ENCODE data around the gene DIRAS3.
"Not testable (repeated sequence)": the region's sequence is repeated elsewhere in the genome, so short reads cannot be mapped to it uniquely, and the experiment has no call there.

Gene DIRAS3

DNA sequence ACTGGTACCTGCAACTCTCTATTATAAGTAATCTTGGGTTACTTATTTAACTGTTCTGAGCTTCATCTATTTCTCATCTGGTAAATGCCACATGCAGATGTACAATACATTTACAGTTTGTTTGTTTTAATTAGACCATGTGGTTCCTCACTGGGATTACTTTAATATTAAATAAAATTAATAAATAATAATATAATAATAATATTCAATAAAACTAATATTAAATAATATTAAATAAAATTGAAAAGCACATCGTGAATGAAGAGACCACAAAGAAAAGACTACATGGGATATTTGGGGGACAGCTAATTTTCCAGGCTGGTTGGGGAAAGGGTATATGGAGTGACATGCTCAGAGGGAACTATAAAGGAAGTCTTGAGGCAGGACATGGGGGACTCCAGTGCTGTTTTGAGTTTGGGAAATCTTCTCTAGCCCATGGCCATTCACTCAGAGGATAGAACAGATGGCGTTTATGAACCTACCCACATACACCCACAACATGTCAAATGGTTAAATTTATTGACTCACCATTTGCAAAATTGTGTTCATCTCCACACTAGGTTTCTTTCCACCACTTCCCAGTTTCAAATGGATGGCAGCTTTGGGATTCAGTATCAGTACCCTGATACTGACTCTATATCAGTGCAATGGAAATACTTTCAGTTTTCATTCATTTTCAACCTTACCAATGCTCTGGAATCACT is 25.6 kb downstream of the DIRAS3 start:
- no peak for DNase-seq

DNA sequence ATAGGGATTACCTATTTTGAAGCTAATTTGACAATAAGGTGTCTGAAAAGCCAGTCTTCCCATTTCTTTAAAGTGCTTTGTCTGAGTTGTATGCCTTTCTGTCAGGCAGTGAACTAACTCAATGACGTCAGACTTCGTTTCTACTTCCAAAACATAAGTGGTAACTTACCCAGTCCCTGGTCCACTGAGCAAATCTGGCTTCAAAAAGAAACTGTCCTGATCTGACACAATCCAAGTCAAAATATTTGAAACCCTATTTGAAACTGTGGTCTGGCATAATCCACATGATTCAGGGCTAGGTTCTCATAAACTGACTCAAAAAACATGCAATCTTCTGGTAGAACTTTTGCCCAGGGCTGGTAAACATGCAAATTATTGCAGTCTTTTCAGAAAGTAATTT is 34.0 kb downstream of the DIRAS3 start:
- no peak for DNase-seq

DNA sequence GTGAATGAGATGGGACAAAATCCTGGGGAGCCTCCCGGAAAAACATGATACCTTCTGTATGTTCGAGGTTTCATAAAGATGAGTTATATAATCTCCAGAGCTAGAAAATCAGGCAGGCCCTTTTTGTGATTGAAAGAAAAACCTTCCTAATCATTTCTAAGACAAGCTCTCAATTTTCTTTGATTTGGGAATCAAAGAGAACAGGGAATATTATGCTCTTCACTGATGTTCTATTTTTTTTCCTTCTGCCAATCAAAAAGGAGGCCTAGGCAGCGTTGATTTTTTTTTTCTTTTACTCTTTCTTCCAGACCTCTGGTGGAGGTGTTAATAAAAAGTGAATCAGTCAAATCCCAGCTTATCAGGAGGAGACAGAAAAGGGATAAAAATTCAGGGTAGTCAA is 34.5 kb downstream of the DIRAS3 start:
- no peak for DNase-seq

DNA sequence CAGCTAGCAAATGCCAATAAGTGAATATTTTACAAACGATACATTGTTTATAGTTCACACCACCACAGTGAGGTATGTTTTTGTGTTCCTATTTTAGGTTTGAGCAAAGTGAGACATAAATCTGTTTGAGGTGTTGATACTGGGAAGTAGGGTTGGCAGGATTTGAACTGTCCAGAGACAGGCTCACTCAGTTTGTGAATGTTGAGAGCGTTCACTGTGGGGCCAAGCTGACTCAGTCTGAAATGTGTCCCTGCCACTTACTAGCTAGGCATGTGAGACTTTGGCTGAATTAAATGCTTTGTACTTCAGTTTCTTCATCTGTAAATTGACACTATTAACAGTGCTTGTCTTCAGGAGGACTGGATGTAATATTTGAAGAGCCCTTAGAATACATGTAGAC is 35.1 kb downstream of the DIRAS3 start:
- DNase-seq: no peak

DNA sequence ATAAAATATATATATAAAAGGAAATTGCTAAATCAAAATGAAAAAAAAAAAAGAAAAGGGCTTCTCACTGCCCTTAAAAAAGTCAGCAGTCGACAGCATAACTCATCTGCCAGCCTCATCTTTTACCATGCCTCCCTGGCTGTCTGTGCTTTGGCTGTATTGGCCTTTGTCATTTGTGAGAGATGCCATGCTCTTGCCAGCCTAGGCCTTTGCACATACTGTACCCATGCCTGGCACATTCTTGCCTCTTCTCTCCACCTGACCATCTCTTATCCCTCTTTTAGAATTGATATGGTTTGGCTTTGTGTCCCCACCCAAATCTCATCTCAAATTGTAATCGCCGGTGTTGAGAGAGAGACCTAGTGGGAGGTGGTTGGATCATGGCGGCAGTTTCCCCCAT is 37.1 kb downstream of the DIRAS3 start:
- no peak for DNase-seq

DNA sequence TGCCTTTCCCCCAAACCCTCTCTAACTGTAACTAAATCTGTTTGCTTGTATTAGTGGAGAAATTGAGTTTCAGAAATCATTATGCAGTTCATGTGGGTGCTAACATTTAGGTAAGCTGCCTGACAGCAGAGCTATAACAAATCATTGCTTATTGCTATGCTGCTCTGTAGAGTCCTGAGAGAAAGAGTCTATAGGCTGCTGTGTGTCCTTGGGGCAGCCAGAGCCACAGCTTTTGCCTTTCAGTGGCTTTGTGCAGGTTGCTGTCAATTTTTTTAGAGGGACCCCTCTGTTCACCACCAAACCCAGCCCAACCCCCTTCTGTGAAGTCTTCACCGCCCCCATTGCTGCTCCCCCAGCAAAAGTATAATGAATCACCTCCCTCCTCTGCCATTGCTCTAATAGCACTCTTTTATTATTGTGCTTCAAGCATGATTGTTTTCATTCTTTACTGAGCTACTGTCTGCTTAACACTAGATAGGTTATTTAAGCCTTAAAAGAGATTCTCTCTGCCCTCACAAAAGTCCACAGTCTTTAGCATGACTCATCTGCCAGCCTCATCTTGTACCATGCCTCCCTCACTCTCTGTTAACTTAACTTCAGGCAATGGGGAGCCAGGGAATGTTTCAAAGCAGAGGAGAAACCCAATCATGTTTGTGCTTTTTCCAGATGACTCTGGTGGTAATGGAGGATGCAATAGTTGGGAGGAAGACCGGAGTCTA is 38.6 kb downstream of the DIRAS3 start:
- DNase-seq: no peak

DNA sequence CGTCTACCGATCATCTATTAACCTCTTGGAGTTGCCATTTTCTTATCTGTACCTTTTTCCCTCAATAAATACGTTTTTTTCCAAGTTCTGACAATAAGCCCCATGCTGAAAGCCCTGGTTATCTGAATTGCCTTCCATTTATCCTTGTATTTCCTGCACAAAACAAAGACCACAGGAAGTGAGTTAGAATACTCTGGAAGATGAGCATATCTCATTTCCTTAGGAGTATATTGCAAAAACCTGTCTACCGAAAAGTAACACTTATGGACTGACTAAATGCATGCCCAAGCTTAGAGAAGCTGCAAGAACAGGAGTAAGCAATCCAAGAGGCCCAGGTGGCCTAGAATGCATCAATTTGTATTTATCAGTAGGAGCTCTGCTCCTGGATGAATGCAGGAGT is 39.9 kb downstream of the DIRAS3 start:
- DNase-seq: no peak

DNA sequence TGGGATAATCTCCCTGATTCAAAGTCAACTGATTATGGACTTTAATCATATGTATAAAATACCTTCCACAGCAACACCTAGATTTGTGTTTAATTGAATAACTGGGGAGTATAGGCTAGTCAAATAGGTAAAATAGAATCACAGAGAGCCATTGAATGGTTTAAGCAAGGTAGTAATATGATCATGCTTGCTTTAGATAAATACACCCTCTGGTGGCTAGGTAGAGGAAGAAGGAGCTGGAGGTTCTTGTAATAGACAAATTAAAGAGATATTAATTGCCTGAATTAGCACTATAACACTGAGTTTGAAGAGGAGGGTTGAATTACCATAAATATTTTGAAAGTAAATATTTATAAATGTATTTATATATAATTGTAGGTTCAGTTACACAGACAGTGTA is 40.3 kb downstream of the DIRAS3 start:
- DNase-seq: no peak

DNA sequence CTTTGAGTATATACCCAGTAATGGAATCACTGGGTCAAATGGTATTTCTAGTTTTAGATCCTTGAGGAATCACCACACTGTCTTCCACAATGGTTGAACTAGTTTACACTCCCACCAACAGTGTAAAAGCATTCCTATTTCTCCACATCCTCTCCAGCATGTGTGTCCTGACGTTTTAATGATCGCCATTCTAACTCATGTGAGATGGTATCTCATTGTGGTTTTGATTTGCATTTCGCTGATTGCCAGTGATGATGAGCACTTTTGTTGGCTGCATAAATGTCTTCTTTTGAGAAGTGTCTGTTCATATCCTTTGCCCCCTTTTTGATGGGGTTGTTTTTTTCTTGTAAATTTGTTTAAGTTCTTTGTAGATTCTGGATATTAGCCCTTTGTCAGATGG is 46.8 kb downstream of the DIRAS3 start:
- DNase-seq: not testable (repeated sequence)

DNA sequence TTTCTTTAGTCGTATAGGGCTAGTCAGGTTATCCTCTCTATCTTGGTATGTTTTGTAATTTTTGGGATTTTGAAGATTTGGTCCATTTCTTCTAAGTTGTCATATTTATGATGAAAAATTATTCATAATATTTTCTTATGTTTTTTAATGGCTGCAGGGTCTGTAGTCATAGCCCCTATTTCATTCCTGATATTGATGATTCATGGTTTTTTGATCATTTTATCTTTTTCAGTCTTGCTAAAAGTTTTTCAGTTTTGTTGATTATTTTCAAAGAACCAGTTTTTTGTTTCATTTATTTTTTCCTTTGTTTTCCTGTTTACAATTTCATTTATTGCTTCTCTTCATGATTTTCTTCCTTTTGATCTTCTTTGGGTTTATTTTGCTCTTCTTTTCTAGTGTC is 50.2 kb downstream of the DIRAS3 start:
- DNase-seq: no peak

DNA sequence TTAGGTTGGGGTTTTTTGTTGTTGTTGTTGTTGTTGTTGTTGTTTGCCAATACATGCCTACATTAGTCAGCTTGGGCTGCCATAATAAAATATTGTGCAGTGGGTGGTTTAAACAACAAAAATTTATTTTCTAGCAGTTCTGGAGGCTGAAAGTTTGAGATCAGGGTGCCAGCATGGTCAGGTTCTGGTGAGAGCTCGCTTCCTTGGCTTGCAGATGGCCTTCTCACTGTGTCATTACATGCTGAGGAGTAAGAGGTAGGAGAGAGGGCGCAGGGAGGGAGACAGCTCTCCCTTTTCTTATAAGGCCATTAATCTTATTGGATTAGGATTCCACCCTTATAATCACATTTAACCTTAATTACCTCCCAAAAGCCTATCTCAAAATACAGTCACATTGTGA is 52.7 kb downstream of the DIRAS3 start:
- no peak for DNase-seq
